HEK293 (cell line): Measurements from ENCODE around the gene LRRC4C.

Experiments
- CTCF ChIA-PET: fragments of 350-600 bp; formaldehyde crosslinking; extraction: SDS; loops from one replicate; lab custom pipeline; 2021; ENCODE audit warnings: antibody characterized with exemption; lab: Yijun Ruan, JAX
- POLR2A ChIA-PET: fragments of 300-600 bp; formaldehyde crosslinking; extraction: SDS; loops from one replicate; lab custom pipeline; 2020; ENCODE audit warnings: antibody characterized with exemption, inconsistent platforms; lab: Yijun Ruan, JAX
- H3K27ac ChIP-seq: fragments of 200-500 bp; sonication (Bioruptor generic); 2 replicates; pipeline ENCODE4 v1.5.1; 2014; ENCODE audit warnings: low read depth, low read length, control low read depth, inconsistent platforms; ENCODE audit errors: extremely low read depth
- H3K36me3 ChIP-seq, 2 experiments: fragments of 200-500 bp in 1 of 2; sonication (Bioruptor generic) in 1 of 2; 1 replicate in 1 of 2; 2 replicates in 1 of 2; pipeline ENCODE4 v1.5.1; 2014 to 2017; ENCODE audit warnings: inconsistent platforms in 2 of 2, low read length in 2 of 2; ENCODE audit not compliant: control insufficient read depth in 2 of 2, insufficient read depth in 1 of 2
- H3K4me1 ChIP-seq: fragments of 200-500 bp; sonication (Bioruptor generic); 2 replicates; pipeline ENCODE4 v1.5.1; 2014; ENCODE audit warnings: mild to moderate bottlenecking, low read length, inconsistent platforms; ENCODE audit not compliant: control insufficient read depth, insufficient read depth
- H3K4me3 ChIP-seq: 2 replicates; pipeline ENCODE4 v1.5.1; 2011; ENCODE audit warnings: low read depth, mild to moderate bottlenecking, control low read depth, low read length, moderate library complexity
- H3K9me3 ChIP-seq: fragments of 200-500 bp; sonication (Bioruptor generic); 2 replicates; pipeline ENCODE4 v1.5.1; 2014; ENCODE audit warnings: low read depth, low read length, inconsistent platforms; ENCODE audit not compliant: control insufficient read depth, insufficient read depth
- GLI4 ChIP-seq: fragments of 450-650 bp; formaldehyde crosslinking; IDR thresholded peaks from 2 replicates; pipeline ENCODE4 v1.5.1; 2016; ENCODE audit warnings: missing biosample characterization, missing genetic modification characterization
- MYNN ChIP-seq: fragments of 450-650 bp; formaldehyde crosslinking; IDR thresholded peaks from 2 replicates; pipeline ENCODE4 v1.5.1; 2016; ENCODE audit warnings: missing biosample characterization, missing genetic modification characterization, borderline replicate concordance
- PATZ1 ChIP-seq: fragments of 450-650 bp; formaldehyde crosslinking; IDR thresholded peaks from 2 replicates; pipeline ENCODE4 v1.5.1; 2016; ENCODE audit warnings: missing biosample characterization, missing genetic modification characterization
- WT1 ChIP-seq: fragments of 450-650 bp; formaldehyde crosslinking; IDR thresholded peaks from 2 replicates; pipeline ENCODE4 v1.5.1; 2016; ENCODE audit warnings: missing biosample characterization, missing genetic modification characterization
- ZBTB17 ChIP-seq: fragments of 450-650 bp; formaldehyde crosslinking; IDR thresholded peaks from 2 replicates; pipeline ENCODE4 v1.5.1; 2016; ENCODE audit warnings: missing biosample characterization, missing genetic modification characterization
- ZBTB7A ChIP-seq: fragments of 450-650 bp; formaldehyde crosslinking; IDR thresholded peaks from 2 replicates; pipeline ENCODE4 v1.5.1; 2016; ENCODE audit warnings: low read depth, missing biosample characterization, missing genetic modification characterization
- ZEB2 ChIP-seq: fragments of 450-650 bp; formaldehyde crosslinking; IDR thresholded peaks from 2 replicates; pipeline ENCODE4 v1.5.1; 2016; ENCODE audit warnings: missing biosample characterization, missing genetic modification characterization
- ZFP41 ChIP-seq: fragments of 450-650 bp; formaldehyde crosslinking; IDR thresholded peaks from 2 replicates; pipeline ENCODE4 v1.5.1; 2016; ENCODE audit warnings: missing biosample characterization, missing genetic modification characterization, borderline replicate concordance
- ZFP69B ChIP-seq: fragments of 450-650 bp; formaldehyde crosslinking; IDR thresholded peaks from 2 replicates; pipeline ENCODE4 v1.5.1; 2016; ENCODE audit warnings: missing biosample characterization, missing genetic modification characterization
- ZNF133 ChIP-seq: fragments of 450-650 bp; formaldehyde crosslinking; IDR thresholded peaks from 2 replicates; pipeline ENCODE4 v1.5.1; 2016; ENCODE audit warnings: missing biosample characterization, missing genetic modification characterization
- ZNF138 ChIP-seq: fragments of 450-650 bp; formaldehyde crosslinking; IDR thresholded peaks from 2 replicates; pipeline ENCODE4 v1.5.1; 2016; ENCODE audit warnings: missing biosample characterization, missing genetic modification characterization, borderline replicate concordance
- ZNF157 ChIP-seq: fragments of 450-650 bp; formaldehyde crosslinking; IDR thresholded peaks from 2 replicates; pipeline ENCODE4 v1.5.1; 2016; ENCODE audit warnings: missing biosample characterization, missing genetic modification characterization
- ZNF16 ChIP-seq: fragments of 450-650 bp; formaldehyde crosslinking; IDR thresholded peaks from 2 replicates; pipeline ENCODE4 v1.5.1; 2016; ENCODE audit warnings: low read depth, missing biosample characterization, missing genetic modification characterization
- ZNF184 ChIP-seq: fragments of 450-650 bp; IDR thresholded peaks from 2 replicates; pipeline ENCODE4 v1.5.1; 2018; ENCODE audit warnings: missing biosample characterization, mild to moderate bottlenecking, missing genetic modification characterization
- ZNF19 ChIP-seq: fragments of 450-650 bp; formaldehyde crosslinking; IDR thresholded peaks from 2 replicates; pipeline ENCODE4; 2016; ENCODE audit warnings: missing biosample characterization, missing genetic modification characterization, low read depth
- ZNF23 ChIP-seq: fragments of 450-650 bp; formaldehyde crosslinking; IDR thresholded peaks from 2 replicates; pipeline ENCODE4 v1.5.1; 2016; ENCODE audit warnings: missing biosample characterization, missing genetic modification characterization, borderline replicate concordance
- ZNF37A ChIP-seq: fragments of 450-650 bp; IDR thresholded peaks from 2 replicates; pipeline ENCODE4 v1.5.1; 2018; ENCODE audit warnings: missing biosample characterization, missing genetic modification characterization
- ZNF423 ChIP-seq: fragments of 450-650 bp; formaldehyde crosslinking; IDR thresholded peaks from 2 replicates; pipeline ENCODE4 v1.5.1; 2016; ENCODE audit warnings: missing biosample characterization, missing genetic modification characterization
- ZNF518A ChIP-seq: fragments of 450-650 bp; formaldehyde crosslinking; conservative IDR thresholded peaks from 2 replicates; pipeline ENCODE4 v1.5.1; 2016; ENCODE audit warnings: low read depth, missing biosample characterization, missing genetic modification characterization
- ZNF529 ChIP-seq: fragments of 450-650 bp; formaldehyde crosslinking; IDR thresholded peaks from 2 replicates; pipeline ENCODE4 v1.5.1; 2017; ENCODE audit warnings: missing genetic modification characterization, missing biosample characterization; ENCODE audit not compliant: insufficient replicate concordance
- ZNF585B ChIP-seq: fragments of 450-650 bp; formaldehyde crosslinking; IDR thresholded peaks from 2 replicates; pipeline ENCODE4 v1.5.1; 2016; ENCODE audit warnings: missing biosample characterization, missing genetic modification characterization
- ZNF830 ChIP-seq: fragments of 450-650 bp; IDR thresholded peaks from 2 replicates; pipeline ENCODE4 v1.5.0; 2018; ENCODE audit warnings: missing biosample characterization, missing genetic modification characterization, low read depth, mild to moderate bottlenecking, moderate library complexity
- TF ChIP-seq, protein P1 (sequence below): fragments of 450-650 bp; formaldehyde crosslinking; IDR thresholded peaks from 2 replicates; pipeline ENCODE4 v1.5.1; 2016; ENCODE audit warnings: missing biosample characterization, missing genetic modification characterization

Gene LRRC4C

DNA sequence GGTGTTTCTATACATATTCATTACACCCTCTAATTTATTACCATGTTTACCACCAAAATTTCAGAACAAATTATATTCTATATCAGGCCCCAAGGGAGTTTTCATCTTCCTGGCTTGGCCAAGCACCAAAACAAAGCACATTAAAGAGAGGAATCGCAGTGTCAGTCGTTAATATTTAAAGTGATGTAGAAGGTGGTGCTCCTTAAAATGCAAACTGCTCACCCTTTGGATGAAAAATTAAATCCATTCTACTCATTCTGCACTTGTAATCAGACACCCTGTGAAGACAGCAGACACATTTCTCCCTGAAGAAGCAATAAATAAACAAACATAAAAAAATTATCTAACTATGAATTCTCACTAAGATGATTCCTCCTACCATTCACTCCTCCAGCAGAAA, 113.4 kb downstream of the LRRC4C start:
- Histone ChIP-seq H3K36me3 (no peaks in the 10 kb centered on the region), H3K4me1 (no peaks in the 10 kb centered on the region), H3K4me3 (no peak overlapping the region), H3K27ac (no peak overlapping the region), H3K9me3 (no peaks in the 10 kb centered on the region)
- TF ChIP-seq GLI4 (no peak), ZNF37A (tag by site-specific recombination) (no peak), ZBTB7A (tag by site-specific recombination) (no peak), ZFP69B (tag by site-specific recombination) (no peak), ZNF423 (no peak), ZNF19 (tag by site-specific recombination) (no peak), ZNF16 (no peak), ZNF830 (tag by site-specific recombination) (no peak), ZNF157 (tag by site-specific recombination) (no peak), ZFP41 (tag by site-specific recombination) (no peak), PATZ1 (no peak), WT1 (no peak), ZBTB17 (tag by site-specific recombination) (no peak)
- POLR2A ChIA-PET, result no interaction called here
- CTCF ChIA-PET, result no interaction called here

DNA sequence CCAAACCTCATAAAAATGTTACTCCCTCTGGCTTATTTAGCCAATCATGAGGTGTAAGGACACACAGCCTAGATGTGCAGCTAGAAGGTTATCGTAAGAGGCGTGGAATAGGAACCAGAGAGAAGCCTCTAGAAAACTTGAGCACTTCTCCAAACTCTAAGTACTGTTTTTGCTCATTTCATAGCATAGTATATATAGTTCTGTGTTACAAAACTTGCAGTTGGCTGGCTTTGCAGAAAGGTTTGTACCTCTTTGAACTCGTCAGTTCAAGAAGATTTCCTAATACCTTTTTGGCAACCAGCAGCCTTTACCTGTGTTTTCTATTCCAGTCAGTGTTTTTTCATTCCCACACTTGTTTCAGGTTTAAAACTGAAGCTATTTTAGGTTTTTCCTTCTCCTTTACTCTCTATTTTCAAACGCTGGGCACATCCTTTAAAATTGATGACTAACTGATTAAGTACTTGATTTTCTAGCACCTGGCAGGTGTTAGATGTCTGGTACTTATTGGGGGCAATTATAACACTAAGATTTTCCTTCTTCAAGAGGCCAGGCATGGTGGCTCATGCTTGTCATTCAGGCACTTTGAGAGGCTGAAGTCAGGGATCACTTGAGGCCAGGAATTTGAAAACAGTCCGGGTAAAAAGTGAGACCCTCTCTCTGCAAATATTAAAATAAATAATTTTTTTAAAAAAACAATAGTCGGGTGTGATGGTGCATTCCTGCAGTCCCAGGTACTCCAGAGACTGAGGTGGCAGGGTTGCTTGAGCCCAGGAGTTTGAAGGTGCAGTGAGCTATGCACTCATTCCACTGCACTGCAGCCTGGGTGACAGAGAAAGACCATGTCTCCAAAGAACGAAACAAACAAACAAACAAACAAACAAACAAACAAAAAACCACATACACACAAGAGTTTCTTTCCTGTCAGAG, 125.2 kb downstream of the LRRC4C start:
- no peaks in the 10 kb centered on the region for H3K36me3 ChIP-seq
- H3K27ac ChIP-seq, result no peak overlapping the region
- H3K9me3 ChIP-seq, result no peaks in the 10 kb centered on the region
- no peak for TF ChIP-seq ZNF585B (tag by site-specific recombination)
- no peak for TF ChIP-seq ZNF133 (tag by site-specific recombination)
- no peak for TF ChIP-seq MYNN (tag by site-specific recombination)
- no peak for TF ChIP-seq ZNF138 (tag by site-specific recombination)
- TF ChIP-seq ZNF529 (tag by site-specific recombination), result no peak
- no peak for TF ChIP-seq ZNF23 (tag by site-specific recombination)
- no peak for TF ChIP-seq ZNF518A (tag by site-specific recombination)
- no peak for TF ChIP-seq ZNF184
- no peak for TF ChIP-seq ZEB2
- TF ChIP-seq, protein P1, sequence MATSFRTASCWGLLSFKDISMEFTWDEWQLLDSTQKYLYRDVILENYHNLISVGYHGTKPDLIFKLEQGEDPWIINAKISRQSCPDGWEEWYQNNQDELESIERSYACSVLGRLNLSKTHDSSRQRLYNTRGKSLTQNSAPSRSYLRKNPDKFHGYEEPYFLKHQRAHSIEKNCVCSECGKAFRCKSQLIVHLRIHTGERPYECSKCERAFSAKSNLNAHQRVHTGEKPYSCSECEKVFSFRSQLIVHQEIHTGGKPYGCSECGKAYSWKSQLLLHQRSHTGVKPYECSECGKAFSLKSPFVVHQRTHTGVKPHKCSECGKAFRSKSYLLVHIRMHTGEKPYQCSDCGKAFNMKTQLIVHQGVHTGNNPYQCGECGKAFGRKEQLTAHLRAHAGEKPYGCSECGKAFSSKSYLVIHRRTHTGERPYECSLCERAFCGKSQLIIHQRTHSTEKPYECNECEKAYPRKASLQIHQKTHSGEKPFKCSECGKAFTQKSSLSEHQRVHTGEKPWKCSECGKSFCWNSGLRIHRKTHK (tag by site-specific recombination), result no peak
- CTCF ChIA-PET, result no interaction called here
- no peak overlapping the region for H3K4me3 ChIP-seq
- POLR2A ChIA-PET, result no interaction called here
- no peaks in the 10 kb centered on the region for H3K4me1 ChIP-seq
